MM.1S (cell line): Measurements from ENCODE around the gene STYX.

Experiments
- DNase-seq: peaks from one replicate; pipeline ENCODE4 v3.0.0-alpha.2; 2015
- H2AFZ ChIP-seq: fragments of 300-600 bp; sonication (generic); 2 replicates; pipeline ENCODE4 v1.6.0; 2016; ENCODE audit warnings: antibody characterized with exemption, low read length
- H3F3A ChIP-seq: fragments of 300-600 bp; sonication (generic); 2 replicates; pipeline ENCODE4 v1.6.1; 2016; ENCODE audit warnings: mild to moderate bottlenecking, antibody characterized with exemption, low read length, moderate library complexity, mixed read lengths; ENCODE audit not compliant: insufficient read depth
- H3K27ac ChIP-seq: fragments of 300-600 bp; sonication (generic); 2 replicates; pipeline ENCODE4 v1.5.1; 2016; ENCODE audit warnings: mild to moderate bottlenecking, low read length
- H3K27me3 ChIP-seq: fragments of 300-600 bp; sonication (generic); replicated peaks from 2 replicates; pipeline ENCODE4 v1.6.0; 2016; ENCODE audit warnings: low read length; ENCODE audit not compliant: insufficient read depth
- H3K36me3 ChIP-seq: fragments of 300-600 bp; sonication (generic); replicated peaks from 2 replicates; pipeline ENCODE4 v1.6.1; 2016; ENCODE audit warnings: mild to moderate bottlenecking, low read length, mixed read lengths; ENCODE audit not compliant: insufficient read depth
- H3K4me1 ChIP-seq: fragments of 300-600 bp; sonication (generic); 2 replicates; pipeline ENCODE4 v1.6.1; 2016; ENCODE audit warnings: low read length, mixed read lengths
- H3K4me2 ChIP-seq: fragments of 300-600 bp; sonication (generic); 2 replicates; pipeline ENCODE4 v1.6.0; 2016; ENCODE audit warnings: low read depth, low read length
- H3K4me3 ChIP-seq: fragments of 300-600 bp; sonication (generic); 2 replicates; pipeline ENCODE4 v1.5.1; 2016; ENCODE audit warnings: low read length, mixed read lengths
- H3K79me2 ChIP-seq: fragments of 300-600 bp; sonication (generic); 2 replicates; pipeline ENCODE4 v1.6.1; 2016; ENCODE audit warnings: mixed run types, low read length, mixed read lengths
- H3K9ac ChIP-seq: fragments of 300-600 bp; sonication (generic); 2 replicates; pipeline ENCODE4 v1.6.1; 2016; ENCODE audit warnings: low read length, mixed read lengths
- H3K9me2 ChIP-seq: fragments of 300-600 bp; sonication (generic); replicated peaks from 2 replicates; pipeline ENCODE4 v1.6.1; 2016; ENCODE audit warnings: mild to moderate bottlenecking, low read length, mixed read lengths; ENCODE audit not compliant: insufficient read depth
- H3K9me3 ChIP-seq: fragments of 300-600 bp; sonication (generic); replicated peaks from 2 replicates; pipeline ENCODE4 v1.6.1; 2016; ENCODE audit warnings: mild to moderate bottlenecking, low read length, mixed read lengths; ENCODE audit not compliant: insufficient read depth
- H4K20me1 ChIP-seq: fragments of 300-600 bp; sonication (generic); 2 replicates; pipeline ENCODE4 v1.6.1; 2016; ENCODE audit warnings: mild to moderate bottlenecking, low read length, moderate library complexity, mixed read lengths; ENCODE audit not compliant: insufficient read depth
- EZH2 ChIP-seq: fragments of 300-600 bp; sonication (generic); optimal IDR thresholded peaks from 2 replicates; pipeline ENCODE3; 2017; ENCODE audit warnings: low read depth, mild to moderate bottlenecking, antibody characterized with exemption, low read length, mixed read lengths
- EZH2phosphoT487 ChIP-seq: fragments of 300-600 bp; sonication (generic); IDR thresholded peaks from 2 replicates; pipeline ENCODE4 v1.6.1; 2018; ENCODE audit warnings: antibody characterized with exemption, low read length
- TF ChIP-seq, protein P1 (sequence below): fragments of 300-600 bp; sonication (generic); IDR thresholded peaks from 2 replicates; pipeline ENCODE4 v1.5.1; 2016; ENCODE audit warnings: antibody characterized with exemption, low read length, mixed read lengths

STYX gene

DNA sequence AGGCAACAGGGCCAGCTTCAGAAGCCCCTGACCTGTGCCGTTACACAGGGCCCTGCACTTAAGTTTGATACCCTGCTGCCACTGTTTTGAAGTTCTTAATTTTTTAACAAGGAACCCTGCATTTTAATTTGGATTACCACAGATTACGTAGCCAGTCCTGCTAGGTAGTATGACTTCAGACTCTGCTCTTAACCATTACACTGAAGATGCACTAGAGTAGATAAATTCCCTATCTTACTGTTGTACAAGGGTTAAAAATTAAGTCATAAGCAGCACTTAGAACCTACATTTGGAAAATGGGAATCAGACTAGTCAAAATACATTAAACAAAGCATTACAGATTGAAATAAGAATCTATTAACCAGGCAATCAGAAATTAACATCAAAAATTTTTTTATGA is 59.2 kb downstream of the STYX start:
- no peak overlapping the region for H3K4me2 ChIP-seq
- no peaks in the 10 kb centered on the region for H3F3A ChIP-seq
- no peaks in the 10 kb centered on the region for H3K9me3 ChIP-seq
- H3K4me1 ChIP-seq: no peaks in the 10 kb centered on the region
- no peaks in the 10 kb centered on the region for H3K9me2 ChIP-seq
- H3K9ac ChIP-seq: no peak overlapping the region
- TF ChIP-seq, protein P1, sequence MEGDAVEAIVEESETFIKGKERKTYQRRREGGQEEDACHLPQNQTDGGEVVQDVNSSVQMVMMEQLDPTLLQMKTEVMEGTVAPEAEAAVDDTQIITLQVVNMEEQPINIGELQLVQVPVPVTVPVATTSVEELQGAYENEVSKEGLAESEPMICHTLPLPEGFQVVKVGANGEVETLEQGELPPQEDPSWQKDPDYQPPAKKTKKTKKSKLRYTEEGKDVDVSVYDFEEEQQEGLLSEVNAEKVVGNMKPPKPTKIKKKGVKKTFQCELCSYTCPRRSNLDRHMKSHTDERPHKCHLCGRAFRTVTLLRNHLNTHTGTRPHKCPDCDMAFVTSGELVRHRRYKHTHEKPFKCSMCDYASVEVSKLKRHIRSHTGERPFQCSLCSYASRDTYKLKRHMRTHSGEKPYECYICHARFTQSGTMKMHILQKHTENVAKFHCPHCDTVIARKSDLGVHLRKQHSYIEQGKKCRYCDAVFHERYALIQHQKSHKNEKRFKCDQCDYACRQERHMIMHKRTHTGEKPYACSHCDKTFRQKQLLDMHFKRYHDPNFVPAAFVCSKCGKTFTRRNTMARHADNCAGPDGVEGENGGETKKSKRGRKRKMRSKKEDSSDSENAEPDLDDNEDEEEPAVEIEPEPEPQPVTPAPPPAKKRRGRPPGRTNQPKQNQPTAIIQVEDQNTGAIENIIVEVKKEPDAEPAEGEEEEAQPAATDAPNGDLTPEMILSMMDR: no peak
- no peak for TF ChIP-seq EZH2
- TF ChIP-seq EZH2phosphoT487: no peak
- no peak overlapping the region for H3K27ac ChIP-seq
- H3K4me3 ChIP-seq: no peak overlapping the region
- H3K79me2 ChIP-seq: peaks cover 13% of the 10 kb centered on the region
- H2AFZ ChIP-seq: no peak overlapping the region
- no peak for DNase-seq
- no peaks in the 10 kb centered on the region for H3K36me3 ChIP-seq
- H3K27me3 ChIP-seq: no peaks in the 10 kb centered on the region
- H4K20me1 ChIP-seq: no peaks in the 10 kb centered on the region

DNA sequence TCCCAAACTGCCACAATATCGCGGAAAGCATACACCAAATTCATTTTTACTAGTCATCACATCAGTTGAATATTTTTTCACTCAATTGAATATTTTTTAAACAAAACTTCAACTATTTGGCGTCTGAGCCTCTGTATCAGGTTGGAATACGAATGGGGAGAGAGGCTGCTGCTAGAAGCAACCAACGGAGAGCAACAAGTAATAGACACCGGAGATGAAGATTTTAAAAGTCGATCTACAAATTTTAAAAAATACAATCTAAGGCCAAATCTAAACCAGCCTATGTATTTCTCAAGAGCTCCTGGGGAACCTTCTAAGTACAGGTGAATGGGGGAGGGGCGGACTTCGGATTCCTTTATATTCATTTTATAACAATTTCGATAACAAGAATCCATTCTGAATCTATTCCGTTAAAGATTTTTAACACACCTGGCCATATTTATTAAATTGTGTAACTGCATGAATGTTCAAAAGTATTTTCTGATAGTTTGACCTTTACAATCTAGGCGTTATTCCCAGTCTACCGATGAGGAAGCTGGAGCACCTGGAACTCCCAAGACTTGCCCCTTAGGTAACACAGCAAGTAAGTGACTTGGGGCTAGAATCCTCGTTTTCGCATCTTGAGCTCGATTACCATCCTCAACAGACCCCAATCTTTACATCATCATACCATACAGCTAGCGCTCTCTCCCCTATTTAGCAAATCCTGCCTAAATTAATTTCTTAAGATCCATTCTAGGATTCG is 60.2 kb downstream of the STYX start:
- no peak overlapping the region for H3K27ac ChIP-seq
- peak overlapping the region; percentile 78 for H3K4me3 ChIP-seq
- no peak for DNase-seq
- H3K36me3 ChIP-seq: no peaks in the 10 kb centered on the region
- no peaks in the 10 kb centered on the region for H3F3A ChIP-seq
- TF ChIP-seq EZH2 (no peak), EZH2phosphoT487 (no peak)
- TF ChIP-seq, protein P1: no peak
- peak overlapping the region; percentile 80 for H3K4me2 ChIP-seq
- no peak overlapping the region for H2AFZ ChIP-seq
- H3K79me2 ChIP-seq: peaks cover 13% of the 10 kb centered on the region
- no peaks in the 10 kb centered on the region for H3K9me2 ChIP-seq
- peak overlapping the region; percentile 64; the same call in 1 of the 2 replicates for H3K9ac ChIP-seq
- no peaks in the 10 kb centered on the region for H3K27me3 ChIP-seq
- no peaks in the 10 kb centered on the region for H4K20me1 ChIP-seq
- H3K4me1 ChIP-seq: no peaks in the 10 kb centered on the region
- no peaks in the 10 kb centered on the region for H3K9me3 ChIP-seq

DNA sequence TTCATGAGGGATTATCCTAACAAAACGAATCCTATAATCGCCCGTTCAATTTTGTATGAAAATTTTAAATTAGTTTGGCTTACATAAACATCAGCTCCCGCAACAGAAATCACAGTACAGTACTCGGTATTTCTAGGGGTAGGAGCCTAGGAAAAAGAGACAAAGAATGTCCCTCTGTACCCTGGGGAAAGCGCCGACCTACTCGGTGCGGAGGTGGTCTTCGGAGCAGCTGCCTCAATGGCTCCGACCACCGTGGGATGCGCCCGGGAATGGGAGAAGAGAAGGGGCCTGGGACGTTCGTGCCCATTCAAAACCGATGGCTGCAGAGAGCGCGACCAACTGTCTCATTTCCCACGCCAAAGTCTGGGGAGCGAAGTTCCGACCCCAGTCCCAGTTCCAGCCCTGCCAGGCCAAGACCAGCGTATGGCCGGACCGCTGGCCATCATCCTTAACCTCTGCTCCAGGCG is 60.8 kb downstream of the STYX start:
- peak overlapping the region; percentile 21; the same call in 1 of the 2 replicates for H3K27ac ChIP-seq
- peak overlapping the region; percentile 78 for H3K4me3 ChIP-seq
- H3K9me3 ChIP-seq: no peaks in the 10 kb centered on the region
- H3F3A ChIP-seq: no peaks in the 10 kb centered on the region
- no peaks in the 10 kb centered on the region for H3K27me3 ChIP-seq
- H3K9ac ChIP-seq: peak overlapping the region; percentile 64
- peak overlapping the region; percentile 80 for H3K4me2 ChIP-seq
- H2AFZ ChIP-seq: peak overlapping the region; percentile 69
- no peaks in the 10 kb centered on the region for H4K20me1 ChIP-seq
- H3K36me3 ChIP-seq: no peaks in the 10 kb centered on the region
- H3K9me2 ChIP-seq: no peaks in the 10 kb centered on the region
- no peak for DNase-seq
- H3K4me1 ChIP-seq: no peaks in the 10 kb centered on the region
- TF ChIP-seq EZH2 (no peak), EZH2phosphoT487 (no peak)
- TF ChIP-seq, protein P1: no peak
- peaks cover 13% of the 10 kb centered on the region for H3K79me2 ChIP-seq
